Forelimb muscle (tissue), 1 donor: ENCODE results near the gene DNAH7. TPM values are rescaled to one million over a fixed set of nuclear protein-coding genes. Genes with fewer than 3 reads are reported as not detected.
"Not testable (repeated sequence)": the region's sequence is repeated elsewhere in the genome, so short reads cannot be mapped to it uniquely, and the experiment has no call there.

Experiments used
- DNase-seq: peaks from one replicate; pipeline ENCODE4 v3.0.0-alpha.2; 2013; ENCODE audit warnings: low read depth
- polyA plus RNA-seq: library from polyadenylated mRNA; unstranded; fragments of 120-200 nt; gene quantifications from one replicate; pipeline ENCODE4 v1.2.1, GENCODE V29; 2013; ENCODE audit not compliant: insufficient read length

Gene DNAH7
- polyA plus RNA-seq, 1 donor, result 0.15 TPM

DNA sequence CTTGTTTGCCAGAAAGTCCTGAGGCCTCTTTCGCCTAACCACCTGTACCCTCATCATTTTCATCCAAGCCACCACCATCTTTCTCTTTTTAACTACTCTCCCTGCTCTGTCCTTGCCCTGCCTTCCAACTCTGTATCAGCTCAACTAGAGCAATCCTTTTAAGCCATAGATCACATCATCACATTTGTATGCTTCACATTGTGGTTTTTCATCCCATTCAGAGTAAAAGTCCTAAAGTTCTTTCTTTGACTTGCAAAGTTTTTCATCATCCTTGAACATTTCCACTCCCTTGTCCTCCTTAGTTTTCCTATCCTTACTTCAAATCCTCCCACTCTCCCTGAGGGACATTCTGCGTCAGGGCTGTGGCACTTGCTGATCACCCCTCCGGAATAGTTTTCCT is 337.7 kb downstream of the DNAH7 start:
- DNase-seq, result no peak

DNA sequence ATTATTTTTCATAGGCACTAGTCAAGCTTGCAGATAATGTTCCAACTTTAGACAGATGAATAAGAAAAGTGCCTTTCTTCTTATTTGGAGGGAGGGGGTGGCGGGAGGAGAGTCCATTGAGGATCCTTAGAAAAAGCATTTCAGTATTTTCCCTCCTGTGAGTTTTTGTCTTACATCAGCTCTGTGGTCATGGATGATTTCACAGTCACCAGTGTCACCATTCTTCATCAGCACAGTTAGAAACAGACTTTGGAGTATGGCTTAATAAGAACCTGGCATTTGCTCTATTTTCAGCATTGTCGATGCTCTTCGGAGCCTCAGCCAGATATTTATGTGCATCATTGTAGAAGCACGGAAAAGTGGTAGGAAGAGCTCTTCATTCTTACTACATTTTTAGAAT is 341.5 kb downstream of the DNAH7 start:
- no peak for DNase-seq

DNA sequence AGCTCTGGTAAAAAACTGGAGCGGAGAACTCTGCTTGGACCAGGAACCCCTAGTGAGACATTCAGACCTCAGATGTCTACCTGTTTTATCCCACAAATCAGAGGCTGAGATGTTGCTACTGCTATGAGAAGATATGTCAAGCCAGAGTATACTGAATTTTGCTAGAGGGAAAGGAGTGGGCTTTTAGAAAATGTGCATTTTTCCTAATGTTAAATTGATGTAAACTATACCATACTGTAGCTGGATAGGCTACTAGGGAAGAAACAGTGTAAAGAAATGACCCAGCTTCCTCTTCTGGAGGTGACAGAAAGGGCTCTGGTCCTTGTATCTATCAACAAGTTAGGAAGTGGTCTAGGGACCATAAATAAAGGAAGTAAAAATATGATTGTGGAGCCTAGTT is 346.6 kb downstream of the DNAH7 start:
- DNase-seq, result no peak

DNA sequence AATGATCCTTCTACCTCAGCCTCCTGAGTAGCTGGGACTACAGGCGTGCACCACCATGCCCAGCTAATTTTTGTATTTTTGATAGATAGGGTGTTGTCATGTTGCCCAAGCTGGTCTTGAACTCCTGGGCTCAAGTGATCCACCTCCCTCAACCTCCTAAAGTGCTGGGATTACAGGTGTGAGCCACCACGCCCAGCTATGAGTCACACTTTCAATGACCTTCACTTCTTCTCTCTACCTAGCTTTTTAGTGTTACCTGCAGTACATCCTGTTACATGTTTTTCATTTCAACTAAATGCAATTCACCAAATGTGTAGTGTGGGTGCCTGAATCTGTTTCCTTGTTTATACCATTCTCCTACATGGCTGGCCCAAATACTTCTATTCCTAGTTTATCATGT is 347.6 kb downstream of the DNAH7 start:
- DNase-seq, result no peak

DNA sequence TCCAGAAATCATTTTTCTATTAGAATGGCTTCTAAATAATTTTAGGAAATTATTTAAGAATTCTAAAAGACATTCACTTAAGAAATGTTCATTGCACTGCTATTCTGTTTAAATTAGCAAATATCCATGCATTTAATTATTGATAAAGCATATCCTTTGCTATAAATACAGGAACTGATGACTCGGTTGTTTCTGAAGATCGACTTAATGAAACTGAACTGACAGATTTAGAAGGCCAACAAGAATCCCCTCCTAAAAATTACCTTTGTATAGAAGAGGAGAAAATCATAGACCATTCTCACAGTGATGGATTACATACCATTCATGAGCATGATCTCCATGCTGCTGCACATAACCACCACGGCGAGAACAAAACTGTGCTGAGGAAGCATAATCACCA is 352.2 kb downstream of the DNAH7 start:
- no peak for DNase-seq

DNA sequence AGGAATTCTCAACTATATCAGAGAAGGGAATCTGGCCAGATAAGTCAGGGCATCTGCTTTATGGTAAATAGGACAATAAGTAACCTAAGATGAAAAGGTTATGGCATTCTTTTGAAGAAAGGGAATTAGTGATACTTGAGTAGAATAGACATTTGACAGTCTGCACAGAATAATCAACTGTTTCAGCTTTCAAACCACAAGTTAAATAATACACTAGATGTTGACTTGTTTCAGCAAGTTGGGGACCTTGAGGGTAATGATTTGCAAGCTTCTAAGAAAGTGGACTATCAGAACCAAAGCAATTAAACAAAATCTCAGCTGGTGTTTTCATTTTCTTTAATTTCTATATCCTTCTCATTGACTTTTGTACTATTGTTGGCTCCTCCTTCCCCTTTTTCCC is 357.2 kb downstream of the DNAH7 start:
- DNase-seq, result no peak

DNA sequence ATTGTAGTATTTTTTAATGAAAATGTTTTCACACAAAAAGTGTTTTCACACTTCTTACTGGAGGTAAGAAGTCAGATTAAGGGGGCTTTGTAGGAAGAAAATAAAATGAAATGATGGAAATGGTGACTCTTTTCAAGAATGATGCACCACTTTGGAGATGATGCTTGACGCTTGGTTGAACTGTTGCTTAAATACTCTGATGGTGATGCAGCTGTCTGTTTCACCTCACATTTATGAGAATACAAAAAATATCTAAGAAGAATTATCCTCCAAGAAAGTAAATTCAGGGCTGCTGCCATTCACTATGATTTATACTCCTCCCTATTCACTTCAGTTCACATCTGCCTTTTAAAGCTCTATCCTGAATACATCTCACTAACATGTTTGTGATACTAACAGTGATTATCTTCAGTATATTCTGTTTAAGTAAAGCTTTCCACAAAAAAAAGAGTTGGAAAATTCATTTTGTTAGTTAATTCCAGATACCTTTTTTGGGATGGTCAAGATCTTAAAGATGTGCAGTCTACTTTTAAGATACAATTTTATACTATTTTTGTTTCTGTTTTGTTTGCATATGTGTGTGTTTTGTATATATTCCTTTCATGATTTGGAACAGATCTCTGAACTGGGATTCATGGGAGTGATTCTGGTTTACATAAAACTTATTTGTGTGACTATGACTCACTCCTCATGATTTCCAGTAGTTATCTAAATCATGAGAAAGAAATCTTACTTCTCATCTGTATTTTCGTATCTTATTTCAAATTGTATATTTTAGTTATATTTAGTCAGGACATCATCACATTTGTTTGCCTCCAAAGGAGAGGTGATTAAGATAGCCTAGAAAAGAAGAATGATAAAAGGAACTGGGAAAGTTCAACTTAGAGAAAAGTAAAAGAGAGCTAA is 358.5 kb downstream of the DNAH7 start:
- no peak for DNase-seq

DNA sequence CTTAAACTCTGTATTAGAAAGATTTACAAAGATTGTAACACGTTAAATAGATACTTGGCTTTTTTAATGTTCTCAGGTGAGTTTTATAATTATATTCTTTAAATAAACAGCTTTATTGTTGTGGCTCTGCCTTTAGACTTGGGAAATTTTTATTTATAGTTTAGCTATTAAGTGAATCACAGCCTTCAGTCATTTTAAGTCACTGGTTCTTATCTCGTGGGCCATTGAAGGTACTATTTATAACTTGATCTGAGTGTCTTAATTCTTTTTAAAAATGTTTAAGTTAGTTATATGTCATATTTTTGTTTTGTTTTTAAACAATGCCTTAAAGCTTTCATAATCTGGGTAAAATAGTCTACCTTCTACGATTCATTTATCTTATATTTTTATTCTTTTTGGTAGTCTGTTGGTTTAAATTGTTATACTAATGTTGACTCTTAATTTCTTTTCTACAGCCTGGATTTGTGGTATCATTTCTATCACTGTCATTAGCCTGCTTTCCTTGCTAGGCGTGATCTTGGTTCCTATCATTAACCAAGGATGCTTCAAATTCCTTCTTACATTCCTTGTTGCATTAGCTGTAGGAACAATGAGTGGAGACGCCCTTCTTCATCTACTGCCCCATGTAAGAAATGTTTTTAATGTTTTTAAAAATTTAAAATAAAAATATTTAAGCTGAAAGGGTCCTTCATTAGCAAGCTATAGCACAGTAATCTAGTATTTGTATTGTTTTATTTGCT is 362.3 kb downstream of the DNAH7 start:
- no peak for DNase-seq

DNA sequence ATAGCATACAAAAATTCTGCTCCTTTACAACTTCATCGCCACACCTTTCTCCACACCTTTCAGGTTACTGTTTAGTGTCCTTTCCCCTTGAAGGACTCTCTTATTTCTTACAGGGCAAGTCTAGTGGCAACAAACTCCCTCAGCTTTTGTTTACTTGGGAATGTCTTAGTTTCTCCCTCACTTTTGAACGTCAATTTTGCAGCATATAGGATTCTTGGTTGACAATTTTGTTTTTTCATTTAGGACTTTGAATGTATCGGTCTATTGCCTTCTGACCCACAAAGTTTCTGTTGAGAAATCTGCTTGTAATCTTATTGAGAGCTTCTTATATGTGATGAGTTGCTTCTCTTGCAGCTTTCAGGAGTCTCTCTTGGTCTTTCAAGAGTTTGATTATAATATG is 368.2 kb downstream of the DNAH7 start:
- DNase-seq, result no peak

DNA sequence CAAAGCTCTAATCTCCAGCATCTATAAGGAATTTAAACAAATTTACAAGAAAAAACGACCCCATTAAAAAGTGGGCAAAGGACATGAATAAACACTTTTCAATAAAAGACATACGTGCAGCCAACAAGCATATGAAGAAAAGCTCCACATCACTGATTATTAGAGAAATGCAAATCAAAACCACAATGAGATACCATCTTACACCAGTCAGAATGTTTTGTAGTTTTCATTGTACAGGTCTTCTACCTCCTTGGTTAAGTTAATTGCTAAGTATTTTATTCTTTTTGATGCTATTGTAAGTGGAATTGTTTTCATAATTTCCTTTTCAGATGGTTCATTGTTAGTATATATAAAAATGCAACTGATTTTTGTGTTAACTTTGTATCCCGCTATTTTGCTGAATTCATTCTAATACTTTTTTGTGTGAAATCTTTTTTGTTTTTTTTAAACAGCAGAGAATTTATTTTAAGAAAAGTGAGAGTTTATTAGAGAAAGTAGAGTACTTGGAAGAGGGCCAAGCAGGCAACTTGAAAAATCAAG is 370.9 kb downstream of the DNAH7 start:
- no peak for DNase-seq

DNA sequence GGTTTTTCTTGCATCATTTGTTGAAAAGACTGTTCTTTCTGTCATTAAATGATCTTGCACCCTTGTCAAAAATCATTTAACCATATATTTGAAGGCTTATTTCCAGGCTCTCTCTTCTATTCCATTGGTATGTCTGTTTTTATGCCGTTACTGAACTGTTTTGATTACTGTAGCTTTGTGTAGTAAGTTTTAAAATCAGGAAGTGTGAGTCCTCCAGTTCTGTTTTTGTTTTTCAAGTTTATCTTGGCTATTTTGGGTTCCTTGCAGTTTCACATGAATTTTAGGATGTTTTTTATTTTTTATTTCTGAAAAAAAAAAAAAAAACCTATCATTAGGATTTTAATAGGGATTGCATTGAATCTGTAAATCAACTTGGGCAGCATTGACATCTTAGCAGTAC is 372.6 kb downstream of the DNAH7 start:
- DNase-seq, result no peak

DNA sequence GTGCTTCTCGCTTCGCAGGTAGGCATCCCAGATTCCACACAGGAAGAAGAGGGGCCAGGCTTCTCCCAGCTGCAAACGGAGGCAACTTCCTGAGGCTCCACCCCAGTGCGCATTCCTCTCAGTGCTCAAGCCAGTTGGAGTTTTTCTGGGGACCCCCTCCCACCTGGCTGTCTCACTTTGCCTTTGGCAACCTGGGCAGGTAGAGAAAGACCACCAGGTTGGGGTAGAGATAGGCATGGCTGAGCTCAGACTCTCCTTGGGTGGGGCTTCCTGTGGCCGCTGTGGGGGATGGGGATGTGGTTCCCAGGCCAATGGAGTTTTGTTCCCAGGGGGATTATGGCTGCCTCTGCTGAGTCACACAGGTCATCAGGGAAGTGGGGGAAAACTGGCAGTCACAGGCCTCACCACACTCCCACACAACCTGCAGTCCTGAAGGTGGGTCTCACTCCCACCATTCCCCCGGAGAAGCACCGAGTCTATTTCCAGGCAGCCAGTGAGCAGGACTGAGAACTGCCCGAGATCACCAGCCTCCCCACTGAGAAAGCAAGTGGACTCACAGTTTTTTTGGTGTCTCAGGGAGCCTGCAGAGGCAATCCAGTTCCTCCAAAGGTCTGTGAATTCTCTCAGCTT is 373.5 kb downstream of the DNAH7 start:
- DNase-seq, result no peak

DNA sequence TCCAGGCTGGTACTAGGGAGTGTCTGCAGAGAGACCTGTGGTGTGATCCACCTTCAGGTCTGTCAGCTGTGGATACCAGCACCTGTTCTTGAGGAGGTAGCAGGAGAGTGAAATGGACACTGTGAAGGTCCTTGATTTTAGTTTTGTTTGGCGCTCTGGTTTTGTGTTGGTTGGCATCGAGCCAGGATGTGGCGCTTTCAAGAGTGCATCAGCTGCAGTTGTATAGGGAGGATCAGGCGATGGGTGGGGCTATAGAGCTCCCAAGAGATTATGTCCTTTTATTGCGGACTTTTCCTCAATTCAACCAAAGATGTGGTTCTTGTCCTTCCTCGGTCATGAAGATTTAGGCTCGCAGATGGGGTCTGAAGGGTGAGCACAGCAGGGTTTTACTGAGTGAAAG is 374.1 kb downstream of the DNAH7 start:
- DNase-seq, result no peak

DNA sequence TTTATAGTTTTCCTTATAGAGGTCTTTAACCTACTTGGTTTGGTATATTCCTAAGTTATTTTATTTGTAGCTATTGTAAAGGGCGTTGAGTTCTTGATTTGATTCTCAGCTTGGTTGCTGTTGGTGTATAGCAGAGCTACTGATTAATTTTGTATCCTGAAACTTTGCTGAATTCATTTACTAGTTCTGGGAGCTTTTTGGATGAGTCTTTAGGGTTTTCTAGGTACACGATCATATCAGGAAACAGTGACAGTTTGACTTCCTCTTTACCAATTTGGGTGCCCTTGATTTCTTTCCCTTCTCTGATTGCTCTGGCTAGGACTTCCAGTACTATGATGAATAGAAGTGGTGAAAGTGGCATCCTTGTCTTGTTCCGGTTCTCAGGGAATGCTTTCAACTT is 376.1 kb downstream of the DNAH7 start:
- DNase-seq, result not testable (repeated sequence)

Other genes starting within 250 kb of the DNAH7 start
- gene STK17B, start 102.7 kb upstream of the DNAH7 start, polyA plus RNA-seq, result 5.8 TPM